H9 (cell line): ENCODE measurements around the gene CABLES1. TPM values are rescaled to one million over a fixed set of nuclear protein-coding genes. Genes with fewer than 3 reads are reported as not detected.

Experiments
- DNase-seq: peaks from one replicate; pipeline ENCODE4 v3.0.0-alpha.2; 2017
- H2AFZ ChIP-seq: one replicate; pipeline ENCODE4 v1.6.1; 2013; ENCODE audit warnings: mild to moderate bottlenecking, low read length, control low read depth, moderate library complexity
- H2AK5ac ChIP-seq: 2 replicates; pipeline ENCODE4 v1.6.1; 2013; ENCODE audit warnings: low read length, control low read depth, mixed read lengths; ENCODE audit not compliant: insufficient read length
- H2BK120ac ChIP-seq: one replicate; pipeline ENCODE4 v1.6.1; 2013; ENCODE audit warnings: low read depth, mild to moderate bottlenecking, low read length, control low read depth, inconsistent platforms; ENCODE audit not compliant: poor library complexity, severe bottlenecking
- H2BK12ac ChIP-seq: 2 replicates; pipeline ENCODE4 v1.6.1; 2013; ENCODE audit warnings: low read length, control low read depth, mixed read lengths, low read depth; ENCODE audit not compliant: insufficient read length
- H2BK15ac ChIP-seq: 2 replicates; pipeline ENCODE4 v1.6.1; 2013; ENCODE audit warnings: low read depth, low read length, control low read depth
- H2BK20ac ChIP-seq: one replicate; pipeline ENCODE4 v1.6.1; 2013; ENCODE audit warnings: low read depth, mild to moderate bottlenecking, low read length, control low read depth, inconsistent platforms; ENCODE audit not compliant: poor library complexity, severe bottlenecking
- H2BK5ac ChIP-seq: 2 replicates; pipeline ENCODE4 v1.6.1; 2013; ENCODE audit warnings: low read length, control low read depth, mixed read lengths; ENCODE audit not compliant: insufficient read length
- H3K14ac ChIP-seq: 2 replicates; pipeline ENCODE4 v1.6.1; 2013; ENCODE audit warnings: low read length, control low read depth; ENCODE audit not compliant: insufficient read depth
- H3K18ac ChIP-seq: 2 replicates; pipeline ENCODE4 v1.6.1; 2013; ENCODE audit warnings: low read depth, mild to moderate bottlenecking, mixed read lengths, low read length, control low read depth; ENCODE audit not compliant: insufficient read length
- H3K23ac ChIP-seq: 2 replicates; pipeline ENCODE4 v1.6.1; 2013; ENCODE audit warnings: low read length, control low read depth, mixed read lengths, low read depth; ENCODE audit not compliant: insufficient read length
- H3K23me2 ChIP-seq: 2 replicates; pipeline ENCODE4 v1.6.1; 2013; ENCODE audit warnings: low read depth, mild to moderate bottlenecking, mixed read lengths, low read length, control low read depth; ENCODE audit not compliant: insufficient read length, poor library complexity, severe bottlenecking
- H3K27ac ChIP-seq: 2 replicates; pipeline ENCODE4 v1.5.1; 2013; ENCODE audit warnings: low read length, control low read depth, mixed read lengths, low read depth; ENCODE audit not compliant: insufficient read length
- H3K27me3 ChIP-seq: 2 replicates; pipeline ENCODE4 v1.6.1; 2013; ENCODE audit warnings: low read length, control low read depth, inconsistent platforms; ENCODE audit not compliant: insufficient read depth
- H3K4ac ChIP-seq: 2 replicates; pipeline ENCODE4 v1.6.1; 2013; ENCODE audit warnings: low read depth, mild to moderate bottlenecking, control low read depth, inconsistent platforms, low read length, moderate library complexity
- H3K4me1 ChIP-seq: 2 replicates; pipeline ENCODE4 v1.6.1; 2013; ENCODE audit warnings: low read length, control low read depth, inconsistent platforms; ENCODE audit not compliant: insufficient read depth
- H3K4me2 ChIP-seq: 2 replicates; pipeline ENCODE4 v1.6.1; 2013; ENCODE audit warnings: low read length, control low read depth, mixed read lengths; ENCODE audit not compliant: insufficient read length, insufficient read depth
- H3K56ac ChIP-seq: 2 replicates; pipeline ENCODE4 v1.6.1; 2013; ENCODE audit warnings: low read depth, mild to moderate bottlenecking, mixed read lengths, low read length, control low read depth; ENCODE audit not compliant: insufficient read length
- H3K79me1 ChIP-seq: 2 replicates; pipeline ENCODE4 v1.6.1; 2013; ENCODE audit warnings: low read depth, mild to moderate bottlenecking, moderate library complexity, low read length, control low read depth, inconsistent platforms; ENCODE audit not compliant: insufficient read depth, poor library complexity, severe bottlenecking
- H3K79me2 ChIP-seq: 2 replicates; pipeline ENCODE4 v1.6.1; 2013; ENCODE audit warnings: low read length, control low read depth, inconsistent platforms; ENCODE audit not compliant: insufficient read depth
- H3K9ac ChIP-seq: 2 replicates; pipeline ENCODE4 v1.6.1; 2013; ENCODE audit warnings: low read length, control low read depth, mixed read lengths; ENCODE audit not compliant: insufficient read length; ENCODE audit errors: extremely low read depth
- H3K9me3 ChIP-seq: one replicate; pipeline ENCODE4 v1.6.1; 2013; ENCODE audit warnings: low read depth, low read length, inconsistent platforms; ENCODE audit not compliant: control insufficient read depth
- H3T11ph ChIP-seq: one replicate; pipeline ENCODE4 v1.6.1; 2013; ENCODE audit warnings: mild to moderate bottlenecking, low read length, control low read depth, inconsistent platforms
- H4K20me1 ChIP-seq: one replicate; pipeline ENCODE4 v1.6.1; 2013; ENCODE audit not compliant: control insufficient read depth, insufficient read length, insufficient read depth
- H4K5ac ChIP-seq: 2 replicates; pipeline ENCODE4 v1.6.1; 2013; ENCODE audit warnings: low read depth, mild to moderate bottlenecking, mixed read lengths, low read length, control low read depth; ENCODE audit not compliant: insufficient read length
- H4K8ac ChIP-seq: replicated peaks from 2 replicates; pipeline ENCODE4 v1.6.1; 2013; ENCODE audit warnings: low read length, control low read depth, mixed read lengths, low read depth; ENCODE audit not compliant: insufficient read length
- H4K91ac ChIP-seq: 2 replicates; pipeline ENCODE4 v1.6.1; 2013; ENCODE audit warnings: low read depth, mild to moderate bottlenecking, moderate library complexity, mixed read lengths, low read length, control low read depth; ENCODE audit not compliant: insufficient read length
- H3K27ac Mint-ChIP-seq, 3 experiments: 2 replicates in 2 of 3; 3 replicates in 1 of 3; pipeline ENCODE4 v1.8.0; 2020 to 2021; ENCODE audit warnings: mixed read lengths in 3 of 3, mild to moderate bottlenecking in 1 of 3, moderate library complexity in 1 of 3
- H3K27me3 Mint-ChIP-seq: 2 replicates; pipeline ENCODE4 v1.8.0; 2021; ENCODE audit warnings: low read depth, mild to moderate bottlenecking, moderate library complexity, mixed read lengths
- H3K36me3 Mint-ChIP-seq, 3 experiments: 2 replicates in 2 of 3; 3 replicates in 1 of 3; pipeline ENCODE4 v1.8.0; 2020 to 2021; ENCODE audit warnings: low read depth in 3 of 3, mixed read lengths in 3 of 3; ENCODE audit not compliant: insufficient read depth in 1 of 3
- H3K4me1 Mint-ChIP-seq, 2 experiments: 2 replicates each; pipeline ENCODE4 v1.8.0; 2020; ENCODE audit warnings: mixed read lengths in 2 of 2
- H3K4me3 Mint-ChIP-seq, 2 experiments: 2 replicates in 1 of 2; 3 replicates in 1 of 2; pipeline ENCODE4 v1.8.0; 2020 to 2021; ENCODE audit warnings: mild to moderate bottlenecking in 2 of 2, mixed read lengths in 2 of 2, moderate library complexity in 1 of 2
- H3K9me3 Mint-ChIP-seq, 2 experiments: 2 replicates in 1 of 2; 3 replicates in 1 of 2; pipeline ENCODE4 v1.8.0; 2020; ENCODE audit warnings: mild to moderate bottlenecking in 2 of 2, mixed read lengths in 2 of 2, moderate library complexity in 1 of 2
- WGBS: extraction: QIAGEN DNeasy Blood & Tissue Kit; methylation state at CpG from one replicate; pipeline ENCODE4 v1.1.7; 2013; ENCODE audit warnings: missing lambda C conversion rate, low lambda C conversion rate, mixed read lengths; ENCODE audit not compliant: insufficient read length; ENCODE audit errors: extremely low coverage; 5-methylcytosine and 5-hydroxymethylcytosine counted together
- total RNA-seq: library from RNA; stranded (reverse); gene quantifications from 2 replicates; pipeline ENCODE4 v1.2.1, GENCODE V29; 2021
- TF ChIP-seq, protein P1 (sequence below): fragments of 200-600 bp; sonication (generic); conservative IDR thresholded peaks from 3 replicates; pipeline ENCODE4 v1.8.0; 2021; ENCODE audit warnings: antibody characterized with exemption, mild to moderate bottlenecking

CABLES1 gene
- total RNA-seq, 1 experiment from 2014 or later: 27.1 TPM

DNA sequence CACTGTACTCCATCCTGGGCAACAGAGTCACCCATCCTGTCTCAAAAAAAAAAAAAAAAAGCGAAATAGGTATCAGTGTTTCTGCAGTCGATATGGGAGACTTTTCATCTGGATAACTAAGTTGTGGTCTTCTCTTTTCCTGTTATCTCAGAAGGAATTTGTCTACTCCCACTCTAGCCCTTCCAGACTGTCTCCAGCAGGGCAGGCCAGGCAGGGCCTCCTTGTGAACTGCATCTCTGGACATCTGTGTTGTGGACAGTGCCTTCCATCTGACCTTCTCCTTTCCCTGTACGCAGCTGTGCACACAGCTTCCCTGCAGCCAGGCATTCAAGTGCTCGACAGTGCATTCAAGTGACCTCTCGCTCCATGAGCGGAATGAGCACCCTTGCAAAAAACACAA is 110.2 kb downstream of the CABLES1 start:
- Mint-ChIP-seq H3K9me3 (peaks cover 13 to 15% of the 10 kb centered on the region in 2 experiments), H3K36me3 (peaks cover 34 to 57% (median 43%) of the 10 kb centered on the region in 3 experiments), H3K4me1 (peaks cover 31 to 32% of the 10 kb centered on the region in 2 experiments), H3K27ac (peak overlapping the region in 1 of 3 experiments; percentile 49; a peak in 1 of 7 replicates), H3K27me3 (no peaks in the 10 kb centered on the region; the same call in none of the 2 replicates), H3K4me3 (no peak overlapping the region)
- H4K8ac ChIP-seq: no peak overlapping the region
- no peak overlapping the region; the same call in 1 of the 2 replicates for H3K14ac ChIP-seq
- H2BK5ac ChIP-seq: no peak overlapping the region
- no peak overlapping the region for H3T11ph ChIP-seq
- no peak overlapping the region for H4K5ac ChIP-seq
- H3K27ac ChIP-seq: no peak overlapping the region
- H3K23ac ChIP-seq: no peak overlapping the region
- no peaks in the 10 kb centered on the region for H3K79me2 ChIP-seq
- no peaks in the 10 kb centered on the region for H3K4me1 ChIP-seq
- no peak overlapping the region for H3K9ac ChIP-seq
- no peak overlapping the region for H3K4me2 ChIP-seq
- no peak overlapping the region for H2BK120ac ChIP-seq
- H4K91ac ChIP-seq: no peak overlapping the region
- no peak for DNase-seq
- H3K9me3 ChIP-seq: no peaks in the 10 kb centered on the region
- WGBS: no CpG with 5 or more reads among the region's 6 CpGs
- H4K20me1 ChIP-seq: no peaks in the 10 kb centered on the region
- H3K4ac ChIP-seq: no peak overlapping the region
- TF ChIP-seq, protein P1, sequence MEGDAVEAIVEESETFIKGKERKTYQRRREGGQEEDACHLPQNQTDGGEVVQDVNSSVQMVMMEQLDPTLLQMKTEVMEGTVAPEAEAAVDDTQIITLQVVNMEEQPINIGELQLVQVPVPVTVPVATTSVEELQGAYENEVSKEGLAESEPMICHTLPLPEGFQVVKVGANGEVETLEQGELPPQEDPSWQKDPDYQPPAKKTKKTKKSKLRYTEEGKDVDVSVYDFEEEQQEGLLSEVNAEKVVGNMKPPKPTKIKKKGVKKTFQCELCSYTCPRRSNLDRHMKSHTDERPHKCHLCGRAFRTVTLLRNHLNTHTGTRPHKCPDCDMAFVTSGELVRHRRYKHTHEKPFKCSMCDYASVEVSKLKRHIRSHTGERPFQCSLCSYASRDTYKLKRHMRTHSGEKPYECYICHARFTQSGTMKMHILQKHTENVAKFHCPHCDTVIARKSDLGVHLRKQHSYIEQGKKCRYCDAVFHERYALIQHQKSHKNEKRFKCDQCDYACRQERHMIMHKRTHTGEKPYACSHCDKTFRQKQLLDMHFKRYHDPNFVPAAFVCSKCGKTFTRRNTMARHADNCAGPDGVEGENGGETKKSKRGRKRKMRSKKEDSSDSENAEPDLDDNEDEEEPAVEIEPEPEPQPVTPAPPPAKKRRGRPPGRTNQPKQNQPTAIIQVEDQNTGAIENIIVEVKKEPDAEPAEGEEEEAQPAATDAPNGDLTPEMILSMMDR: no peak
- H3K56ac ChIP-seq: no peak overlapping the region
- no peak overlapping the region for H2BK15ac ChIP-seq
- no peak overlapping the region for H2BK20ac ChIP-seq
- H2BK12ac ChIP-seq: no peak overlapping the region
- H3K18ac ChIP-seq: no peak overlapping the region
- H3K79me1 ChIP-seq: no peaks in the 10 kb centered on the region
- H3K27me3 ChIP-seq: no peaks in the 10 kb centered on the region
- H2AFZ ChIP-seq: no peak overlapping the region
- no peaks in the 10 kb centered on the region for H3K23me2 ChIP-seq
- no peak overlapping the region for H2AK5ac ChIP-seq
